ENCODE results near the gene WWTR1. TPM values are rescaled to one million over a fixed set of nuclear protein-coding genes. Genes with fewer than 3 reads are reported as not detected.

Gene WWTR1
- total RNA-seq, 1 experiment from 2014 or later: 32.8 TPM

- no peak for DNase-seq (ENCODE audit: low read depth)
Measured at GRCh38 chr3:149623824-149624223, 34.0 kb downstream of the WWTR1 start.

GRCh38 chr3:149621218-149622005, 36.4 kb downstream of the WWTR1 start:
- DNase-seq (ENCODE audit: low read depth): peak; percentile 88

- DNase-seq (ENCODE audit: low read depth): peak; percentile 74
Measured at GRCh38 chr3:149620291-149621020, 37.4 kb downstream of the WWTR1 start.

- no peak for DNase-seq (ENCODE audit: low read depth)
Measured at GRCh38 chr3:149619136-149619535, 38.7 kb downstream of the WWTR1 start.

GRCh38 chr3:149618151-149619123, 39.4 kb downstream of the WWTR1 start:
- no peak for DNase-seq (ENCODE audit: low read depth)

- peak; percentile 49 for DNase-seq (ENCODE audit: low read depth)
Measured at GRCh38 chr3:149615731-149616221, 42.0 kb downstream of the WWTR1 start.

GRCh38 chr3:149613988-149614387, 43.8 kb downstream of the WWTR1 start:
- no peak for DNase-seq (ENCODE audit: low read depth)

GRCh38 chr3:149612456-149612855, 45.4 kb downstream of the WWTR1 start:
- DNase-seq (ENCODE audit: low read depth): no peak

GRCh38 chr3:149611149-149611548, 46.7 kb downstream of the WWTR1 start:
- DNase-seq (ENCODE audit: low read depth): no peak

GRCh38 chr3:149610351-149611105, 47.3 kb downstream of the WWTR1 start:
- DNase-seq (ENCODE audit: low read depth): no peak

- DNase-seq (ENCODE audit: low read depth): no peak
Measured at GRCh38 chr3:149609595-149609994, 48.2 kb downstream of the WWTR1 start.

GRCh38 chr3:149608987-149609386, 48.8 kb downstream of the WWTR1 start:
- DNase-seq (ENCODE audit: low read depth): no peak

GRCh38 chr3:149605902-149606301, 51.9 kb downstream of the WWTR1 start:
- DNase-seq (ENCODE audit: low read depth): peak; percentile 57

GRCh38 chr3:149604125-149604875, 53.5 kb downstream of the WWTR1 start:
- DNase-seq (ENCODE audit: low read depth): peak; percentile 51

- peak; percentile 75 for DNase-seq (ENCODE audit: low read depth)
Measured at GRCh38 chr3:149603126-149604074, 54.4 kb downstream of the WWTR1 start.

- peak; percentile 75 for DNase-seq (ENCODE audit: low read depth)
Measured at GRCh38 chr3:149600634-149601033, 57.2 kb downstream of the WWTR1 start.

- DNase-seq (ENCODE audit: low read depth): no peak
Measured at GRCh38 chr3:149599236-149599635, 58.6 kb downstream of the WWTR1 start.

- DNase-seq (ENCODE audit: low read depth): peak; percentile 49
Measured at GRCh38 chr3:149596134-149596770, 61.6 kb downstream of the WWTR1 start.

All from Daoy (cell line).